ENCODE data around the gene RSU1. TPM values are rescaled to one million over a fixed set of nuclear protein-coding genes. Genes with fewer than 3 reads are reported as not detected.

The RSU1 gene
- total and polyA plus RNA-seq, 10 donors, result 20.5 to 81.7 (median 63.4) TPM

DNA sequence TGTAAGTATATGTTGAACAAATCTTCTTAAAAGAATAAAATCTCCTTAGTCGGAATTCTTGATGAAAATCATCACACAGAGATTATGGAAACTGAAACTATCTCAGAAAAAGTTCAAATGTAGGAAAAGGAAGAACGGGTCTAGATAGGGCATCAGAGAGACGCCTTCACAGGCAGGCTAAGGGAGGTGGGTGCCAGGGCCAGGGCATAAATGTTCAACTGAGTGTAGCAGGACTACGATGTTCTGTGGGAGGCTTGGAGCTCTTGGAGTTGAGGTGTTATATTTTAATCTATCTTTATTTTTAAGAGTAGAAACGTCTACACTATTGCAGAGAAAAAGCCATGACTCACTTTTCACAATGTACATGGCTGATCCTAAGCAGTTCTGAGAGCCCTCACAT, 101.2 kb downstream of the RSU1 start:
- WGBS, 5 donors, result 88 to 97% (median 94%) methylated on average over 5 of the region's 5 CpGs
- peaks cover 0 to 40% (median 6%) of the 10 kb centered on the region in 6 donors for H3K36me3 ChIP-seq
- H3K27ac ChIP-seq, result no peak overlapping the region
- intact Hi-C loops (cut with DNase I; ENCODE audit: low total_unique reads), result no loop called here
- H3K4me3 ChIP-seq, result no peak overlapping the region
- H3K9me3 ChIP-seq, result peaks cover 5 to 43% (median 32%) of the 10 kb centered on the region in 8 donors
- H3K4me1 ChIP-seq, result no peaks in the 10 kb centered on the region
- H3K27me3 ChIP-seq (replicated peaks in 1 of 7), result no peaks in the 10 kb centered on the region
- no peak for DNase-seq
- no peak for TF ChIP-seq POLR2AphosphoS5 (IDR thresholded peaks at IDR 0.05)
- TF ChIP-seq CTCF (IDR thresholded peaks at IDR 0.05 in 8 of 11, conservative IDR thresholded peaks at IDR 0.05 in 3 of 11), result no peak
- TF ChIP-seq POLR2A (IDR thresholded peaks at IDR 0.05), result no peak

DNA sequence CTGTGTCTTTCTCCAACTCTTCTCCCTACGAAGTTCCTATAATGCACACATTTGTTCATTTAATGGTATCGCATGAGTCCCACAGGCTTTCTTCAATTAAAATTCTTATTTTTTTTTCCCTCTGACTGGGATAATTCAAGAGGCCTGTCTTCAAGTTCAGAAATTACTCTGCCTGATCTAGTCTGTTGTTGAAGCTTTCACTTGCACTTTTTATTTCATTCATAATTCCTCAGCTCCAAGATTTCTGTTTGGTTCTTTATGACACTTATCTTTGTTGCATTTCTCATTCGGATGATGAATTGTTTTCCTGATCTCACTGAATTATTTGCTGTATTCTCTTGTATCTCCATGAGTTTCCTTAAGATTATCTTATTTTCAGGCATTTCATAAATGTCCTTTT, 103.9 kb downstream of the RSU1 start:
- TF ChIP-seq CTCF (IDR thresholded peaks at IDR 0.05 in 8 of 11, conservative IDR thresholded peaks at IDR 0.05 in 3 of 11), result no peak
- peaks cover 0 to 16% (median 0%) of the 10 kb centered on the region in 6 donors for H3K36me3 ChIP-seq
- intact Hi-C loops (cut with DNase I; ENCODE audit: low total_unique reads), result no loop called here
- DNase-seq, result no peak
- 96 to 99% (median 97%) methylated on average over 3 of the region's 3 CpGs for WGBS, 5 donors
- H3K27me3 ChIP-seq (replicated peaks in 1 of 7), result no peaks in the 10 kb centered on the region
- H3K4me3 ChIP-seq, result no peak overlapping the region
- H3K4me1 ChIP-seq, result no peaks in the 10 kb centered on the region
- H3K9me3 ChIP-seq, result peaks cover 5 to 51% (median 34%) of the 10 kb centered on the region in 8 donors
- H3K27ac ChIP-seq, result no peak overlapping the region

GRCh38 chr10:16712883-16713282, 104.3 kb downstream of the RSU1 start:
- intact Hi-C loops (cut with DNase I; ENCODE audit: low total_unique reads), result no loop called here
- WGBS, 5 donors, result 95 to 100% (median 100%) methylated on average over 1 of the region's 1 CpG
- no peak for DNase-seq
- Histone ChIP-seq H3K27ac (no peak overlapping the region), H3K4me3 (no peak overlapping the region), H3K36me3 (peaks cover 0 to 16% (median 0%) of the 10 kb centered on the region in 6 donors), H3K27me3 (replicated peaks in 1 of 7) (no peaks in the 10 kb centered on the region), H3K9me3 (peaks cover 5 to 51% (median 34%) of the 10 kb centered on the region in 8 donors), H3K4me1 (no peaks in the 10 kb centered on the region)
- no peak for TF ChIP-seq POLR2AphosphoS5 (IDR thresholded peaks at IDR 0.05)
- TF ChIP-seq CTCF (IDR thresholded peaks at IDR 0.05 in 8 of 11, conservative IDR thresholded peaks at IDR 0.05 in 3 of 11), result no peak
- TF ChIP-seq POLR2A (IDR thresholded peaks at IDR 0.05), result no peak

GRCh38 chr10:16700331-16700730, 116.9 kb downstream of the RSU1 start:
- Histone ChIP-seq H3K27me3 (replicated peaks in 1 of 7) (no peaks in the 10 kb centered on the region), H3K27ac (no peak overlapping the region), H3K9me3 (peaks cover 0 to 19% (median 13%) of the 10 kb centered on the region in 8 donors), H3K4me3 (no peak overlapping the region), H3K4me1 (no peaks in the 10 kb centered on the region), H3K36me3 (no peaks in the 10 kb centered on the region)
- intact Hi-C loops (cut with DNase I; ENCODE audit: low total_unique reads), result no loop called here
- WGBS, 5 donors, result 94 to 98% (median 96%) methylated on average over 5 of the region's 5 CpGs
- DNase-seq, result no peak
- TF ChIP-seq CTCF (IDR thresholded peaks at IDR 0.05 in 8 of 11, conservative IDR thresholded peaks at IDR 0.05 in 3 of 11) (no peak), POLR2AphosphoS5 (IDR thresholded peaks at IDR 0.05) (no peak), POLR2A (IDR thresholded peaks at IDR 0.05) (no peak)

All from spleen (tissue), 11 donors.